Spleen (tissue), 13 donors: ENCODE data around the gene SULT1C2. TPM values are rescaled to one million over a fixed set of nuclear protein-coding genes. Genes with fewer than 3 reads are reported as not detected.

Experiments used
- DNase-seq: peaks from one replicate; pipeline ENCODE4 v3.0.0-alpha.2; 2020
- H3K27ac ChIP-seq, 8 donors: fragments of 200-600 bp; sonication (generic) in 7 of 8; 1 replicate in 4 of 8; 2 replicates in 4 of 8; pipeline versions ENCODE4 v1.5.0 to v1.8.0; 2016 to 2021; ENCODE audit warnings: inconsistent platforms in 4 of 8, mild to moderate bottlenecking in 4 of 8, moderate library complexity in 1 of 8
- H3K27me3 ChIP-seq, 7 donors: fragments of 200-600 bp; sonication (generic) in 6 of 7; replicated peaks in 1 of 7; 1 replicate in 4 of 7; 2 replicates in 3 of 7; pipeline versions ENCODE4 v1.5.0 to v1.8.0; 2016 to 2021; ENCODE audit warnings: inconsistent platforms in 3 of 7, mild to moderate bottlenecking in 1 of 7
- H3K36me3 ChIP-seq, 6 donors: fragments of 200-600 bp; sonication (generic) in 5 of 6; 1 replicate in 4 of 6; 2 replicates in 2 of 6; pipeline versions ENCODE4 v1.5.0 to v1.8.0; 2016 to 2021; ENCODE audit warnings: inconsistent platforms in 2 of 6
- H3K4me1 ChIP-seq, 6 donors: fragments of 200-600 bp; sonication (generic) in 5 of 6; 1 replicate in 3 of 6; 2 replicates in 3 of 6; pipeline versions ENCODE4 v1.5.0 to v1.8.0; 2016 to 2021; ENCODE audit warnings: inconsistent platforms in 3 of 6
- H3K4me3 ChIP-seq, 8 donors: fragments of 200-600 bp; sonication (generic) in 7 of 8; 1 replicate in 4 of 8; 2 replicates in 4 of 8; pipeline versions ENCODE4 v1.5.0 to v1.8.0; 2016 to 2021; ENCODE audit warnings: inconsistent platforms in 4 of 8, mild to moderate bottlenecking in 4 of 8, moderate library complexity in 2 of 8
- H3K9me3 ChIP-seq, 8 donors: fragments of 200-600 bp; sonication (generic) in 7 of 8; 1 replicate in 4 of 8; 2 replicates in 4 of 8; pipeline versions ENCODE4 v1.5.0 to v1.8.0; 2016 to 2021; ENCODE audit warnings: inconsistent platforms in 4 of 8
- POLR2A ChIP-seq, 3 donors: fragments of 450-650 bp; IDR thresholded peaks; one replicate each; pipeline ENCODE4 v1.5.1; 2017; ENCODE audit warnings: antibody characterized with exemption in 3 of 3, mild to moderate bottlenecking in 1 of 3
- POLR2AphosphoS5 ChIP-seq, 3 donors: sonication (generic); formaldehyde crosslinking; IDR thresholded peaks; one replicate each; pipeline ENCODE4 v1.5.1; 2017; ENCODE audit warnings: antibody characterized with exemption in 3 of 3
- WGBS, 5 donors: extraction: QIAGEN DNeasy Blood & Tissue Kit in 3 of 5; methylation state at CpG; one replicate each; pipeline versions ENCODE4 v1.1.5 to v1.1.7; 2013 to 2018; 5-methylcytosine and 5-hydroxymethylcytosine counted together
- intact Hi-C: fragments of 100-400 bp; cut with DNase I; formaldehyde crosslinking; loops from one replicate; pipeline ENCODE4 v1.15.0; 2023; ENCODE audit warnings: low total_unique reads
- long read RNA-seq, 2 donors: transcript quantifications; one replicate each; lab custom pipeline, GENCODE V29; 2026
- polyA plus RNA-seq, 3 donors: library from polyadenylated mRNA; stranded (reverse); fragments of 200-250 nt; gene quantifications; one replicate each; pipeline ENCODE4 v1.2.1, GENCODE V29; 2013
- total RNA-seq, 7 donors: library from RNA; depleted of rRNA in 3 of 7; stranded (reverse); fragments of >200 nt in 3 of 7; fragmentation: NEBNext Ultra II Directional in 4 of 7; extraction: Animal tissue kit (Norgen Biotek cat#: 25700) in 4 of 7; gene quantifications; one replicate each; pipeline versions ENCODE4 v1.1.0 to v1.2.1, GENCODE V29; 2016 to 2021
- TF ChIP-seq, protein P1 (sequence below), 11 experiments: fragments of 200-600 bp in 7 of 11; fragments of 450-650 bp in 4 of 11; sonication (generic) in 4 of 11; IDR thresholded peaks in 8 of 11; conservative IDR thresholded peaks in 3 of 11; 1 replicate in 7 of 11; 2 replicates in 4 of 11; pipeline versions ENCODE4 v1.4.0 to v1.8.0; 2016 to 2021; ENCODE audit warnings: antibody characterized with exemption in 11 of 11, inconsistent platforms in 4 of 11, mild to moderate bottlenecking in 1 of 11
- donor health status: healthy with polysubstance abuse.
- donor health status: DM: no; HTN: no; CAD: no; lungs with moderate emphysema.
- donor health status: DM: no; HTN: no; CAD: no.
- donor health status: Bipolar disorder and iron deficiency.
- donor health status: healthy.
- donor health status: DM: no; HTN: no; CAD: no.
- donor health status: DM: yes; HTN: yes; CAD: no.

The SULT1C2 gene
- total RNA-seq (1 to 10 TPM in 3 of 7 donors, under 1 TPM in 3, not detected in 1; 0.34 to 2.7 (median 0.91) TPM), polyA plus RNA-seq (1 to 10 TPM in 1 of 3 donors, under 1 TPM in 2; 0.17 to 1.4 (median 0.83) TPM)
- long read RNA-seq, donor 1 = 0 reads
- long read RNA-seq, donor 2 = 0 reads

DNA sequence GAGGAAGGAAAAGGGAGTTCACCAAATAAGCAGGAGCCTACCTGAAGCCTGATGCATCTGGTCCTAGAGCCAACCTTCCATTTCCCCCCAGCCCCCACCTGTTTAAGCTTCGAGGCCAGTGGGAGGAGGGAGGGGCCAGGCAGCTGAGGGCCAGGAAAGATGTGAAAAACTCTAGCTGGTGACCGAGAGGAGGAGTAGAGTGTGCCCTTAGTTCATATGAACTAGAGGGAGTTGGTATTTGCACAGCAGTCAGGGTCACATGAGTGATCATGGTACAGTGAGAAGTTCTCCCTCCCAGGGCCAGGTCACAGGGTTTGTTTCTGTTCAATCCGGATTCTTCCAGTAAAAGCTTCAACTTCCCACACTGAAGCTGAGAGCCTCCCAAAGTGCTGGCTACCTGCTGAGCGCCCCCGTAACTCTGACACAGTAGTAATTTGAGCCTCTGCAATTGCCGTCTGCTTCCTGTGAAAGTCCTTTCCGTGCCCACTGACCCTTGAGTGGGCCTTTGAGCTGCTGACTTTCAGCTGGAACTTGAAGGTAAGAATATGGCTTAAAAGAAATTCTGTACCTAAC lies at the start of gene SULT1C2:
Gene SULT1C2 (plus strand): TSS at position 362 of the 573 bp plus-strand sequence. CDS start 4,773 bp downstream, outside the sequence.
- intact Hi-C loops = no loop called here
- 41 to 57% (median 55%) methylated on average over 7 of the region's 7 CpGs for WGBS, 5 donors
- Histone ChIP-seq H3K36me3 (no peaks in the 10 kb centered on the region), H3K9me3 (peaks cover 0 to 5% (median 0%) of the 10 kb centered on the region in 8 donors), H3K4me1 (peaks cover 0 to 3% (median 0%) of the 10 kb centered on the region in 6 donors), H3K4me3 (no peak within 1 kb of the TSS), H3K27ac (no peak within 1 kb of the TSS), H3K27me3 (peaks cover 0 to 3% (median 0%) of the 10 kb centered on the region in 7 donors)
- no peak for TF ChIP-seq POLR2A (IDR thresholded peaks at IDR 0.05)
- TF ChIP-seq POLR2AphosphoS5 (IDR thresholded peaks at IDR 0.05) = peak in 1 of 3 donors; percentile 20
- TF ChIP-seq, protein P1, sequence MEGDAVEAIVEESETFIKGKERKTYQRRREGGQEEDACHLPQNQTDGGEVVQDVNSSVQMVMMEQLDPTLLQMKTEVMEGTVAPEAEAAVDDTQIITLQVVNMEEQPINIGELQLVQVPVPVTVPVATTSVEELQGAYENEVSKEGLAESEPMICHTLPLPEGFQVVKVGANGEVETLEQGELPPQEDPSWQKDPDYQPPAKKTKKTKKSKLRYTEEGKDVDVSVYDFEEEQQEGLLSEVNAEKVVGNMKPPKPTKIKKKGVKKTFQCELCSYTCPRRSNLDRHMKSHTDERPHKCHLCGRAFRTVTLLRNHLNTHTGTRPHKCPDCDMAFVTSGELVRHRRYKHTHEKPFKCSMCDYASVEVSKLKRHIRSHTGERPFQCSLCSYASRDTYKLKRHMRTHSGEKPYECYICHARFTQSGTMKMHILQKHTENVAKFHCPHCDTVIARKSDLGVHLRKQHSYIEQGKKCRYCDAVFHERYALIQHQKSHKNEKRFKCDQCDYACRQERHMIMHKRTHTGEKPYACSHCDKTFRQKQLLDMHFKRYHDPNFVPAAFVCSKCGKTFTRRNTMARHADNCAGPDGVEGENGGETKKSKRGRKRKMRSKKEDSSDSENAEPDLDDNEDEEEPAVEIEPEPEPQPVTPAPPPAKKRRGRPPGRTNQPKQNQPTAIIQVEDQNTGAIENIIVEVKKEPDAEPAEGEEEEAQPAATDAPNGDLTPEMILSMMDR (IDR thresholded peaks at IDR 0.05 in 8 of 11, conservative IDR thresholded peaks at IDR 0.05 in 3 of 11) = no peak
- DNase-seq = no peak

DNA sequence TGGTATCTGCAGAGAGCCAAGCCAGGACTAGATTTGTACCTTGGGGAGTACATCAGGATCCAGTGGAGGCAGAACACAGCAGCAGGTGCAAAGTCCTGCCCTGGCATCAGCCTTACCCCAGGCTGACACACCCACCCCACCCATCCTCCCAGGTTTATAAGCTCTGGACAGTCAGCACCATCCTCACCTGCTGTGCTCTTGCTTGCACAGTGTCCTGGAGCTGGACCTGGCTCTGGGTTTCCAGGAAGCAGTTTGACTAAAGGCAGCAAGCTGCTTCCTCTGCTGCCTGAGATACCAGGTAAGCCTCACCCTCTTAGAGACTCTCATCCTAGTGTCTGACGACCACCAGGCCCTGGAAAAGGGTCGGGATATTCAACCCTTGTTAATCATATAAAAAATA lies 48.9 kb upstream of the SULT1C2 start, which contains the start of gene SULT1C3:
Gene SULT1C3 (plus strand): TSS at position 183 of the 400 bp plus-strand sequence. CDS start 7,227 bp downstream, outside the sequence.
- Histone ChIP-seq H3K36me3 (no peaks in the 10 kb centered on the region), H3K4me1 (no peaks in the 10 kb centered on the region), H3K27me3 (no peaks in the 10 kb centered on the region), H3K27ac (no peak within 1 kb of the TSS), H3K9me3 (peaks cover 0 to 35% (median 26%) of the 10 kb centered on the region in 8 donors), H3K4me3 (no peak within 1 kb of the TSS)
- DNase-seq = no peak
- 38 to 85% (median 66%) methylated on average over 2 of the region's 2 CpGs for whole genome bisulfite sequencing, 5 donors
- TF ChIP-seq POLR2A (IDR thresholded peaks at IDR 0.05) = no peak
- TF ChIP-seq, protein P1 (IDR thresholded peaks at IDR 0.05 in 8 of 11, conservative IDR thresholded peaks at IDR 0.05 in 3 of 11) = no peak
- intact Hi-C loops = no loop called here

DNA sequence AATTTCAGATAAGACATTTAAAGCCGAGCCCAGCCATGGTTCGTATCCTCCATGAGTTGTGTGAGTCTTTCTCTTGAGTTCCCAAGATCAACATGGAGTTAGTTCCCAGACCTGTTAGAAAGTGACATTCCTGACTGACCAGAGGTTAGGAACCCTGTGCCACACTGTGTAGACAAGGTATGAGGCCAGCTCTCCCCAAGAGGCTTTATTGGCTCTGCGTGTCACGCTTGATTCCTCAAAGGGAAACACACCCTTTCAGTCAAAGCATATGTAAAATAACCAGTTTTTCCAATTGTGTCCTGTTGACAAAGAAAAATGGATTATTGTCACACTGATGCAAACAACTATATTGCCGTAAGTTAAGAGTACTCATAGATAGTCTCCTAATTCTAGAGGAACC lies 47.7 kb upstream of the SULT1C2 start:
- no peak overlapping the region for H3K4me3 ChIP-seq
- TF ChIP-seq, protein P1 (IDR thresholded peaks at IDR 0.05 in 8 of 11, conservative IDR thresholded peaks at IDR 0.05 in 3 of 11) = no peak
- no peak for TF ChIP-seq POLR2A (IDR thresholded peaks at IDR 0.05)
- no peak for TF ChIP-seq POLR2AphosphoS5 (IDR thresholded peaks at IDR 0.05)
- no peaks in the 10 kb centered on the region for H3K4me1 ChIP-seq
- peaks cover 0 to 38% (median 33%) of the 10 kb centered on the region in 8 donors for H3K9me3 ChIP-seq
- WGBS, 5 donors = 85 to 96% (median 94%) methylated on average over 5 of the region's 5 CpGs
- no peak overlapping the region for H3K27ac ChIP-seq
- H3K36me3 ChIP-seq = no peaks in the 10 kb centered on the region
- intact Hi-C loops = no loop called here
- no peaks in the 10 kb centered on the region for H3K27me3 ChIP-seq
- DNase-seq = no peak

DNA sequence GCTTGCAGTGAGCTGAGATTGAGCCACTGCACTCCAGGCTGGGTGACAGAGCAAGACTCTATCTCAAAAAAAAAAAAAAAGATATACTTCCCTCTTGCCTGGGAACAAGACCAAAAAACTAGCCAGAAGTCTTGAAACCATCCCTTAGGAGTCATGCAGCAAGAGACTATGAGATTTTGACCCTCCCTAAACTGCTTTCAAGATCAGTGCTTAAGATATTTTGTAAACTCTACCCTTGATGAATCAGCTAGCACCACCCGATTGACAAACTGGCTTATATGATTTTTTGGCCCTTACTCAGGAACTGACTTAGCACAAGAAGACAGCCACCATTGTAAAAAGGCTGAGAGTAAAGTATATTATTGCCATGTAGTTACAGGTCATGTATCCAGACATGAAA lies 45.1 kb upstream of the SULT1C2 start:
- no peak for DNase-seq
- intact Hi-C loops = no loop called here
- Histone ChIP-seq H3K27me3 (peaks cover 0 to 3% (median 0%) of the 10 kb centered on the region in 7 donors), H3K27ac (no peak overlapping the region), H3K4me1 (no peaks in the 10 kb centered on the region), H3K4me3 (no peak overlapping the region), H3K36me3 (no peaks in the 10 kb centered on the region), H3K9me3 (peaks cover 0 to 16% (median 13%) of the 10 kb centered on the region in 8 donors)
- TF ChIP-seq, protein P1 (IDR thresholded peaks at IDR 0.05 in 8 of 11, conservative IDR thresholded peaks at IDR 0.05 in 3 of 11) = no peak
- TF ChIP-seq POLR2AphosphoS5 (IDR thresholded peaks at IDR 0.05) = no peak
- TF ChIP-seq POLR2A (IDR thresholded peaks at IDR 0.05) = no peak
- WGBS, 5 donors = 82 to 91% (median 84%) methylated on average over 1 of the region's 1 CpG
